HL-60/S4 treated with retinoic acid at 250 ng/mL for 4 days and 3 days (cell line): Measurements from ENCODE around the gene GLYATL3.

Experiments used
- in situ Hi-C: fragments of 300-500 bp; cut with MboI; formaldehyde crosslinking; loops from 2 replicates; pipeline ENCODE4 v1.7.0; 2022; ENCODE audit warnings: low sequenced_read_pairs

GLYATL3 gene

GRCh38 chr6:49513153-49513989 is 13.6 kb downstream of the GLYATL3 start:
- in situ Hi-C loops, result no loop called here

- in situ Hi-C loops, result no loop called here
These were observed 15.1 kb downstream of the GLYATL3 start for GRCh38 chr6:49514571-49515484.

- in situ Hi-C loops, result no loop called here
These were observed 15.9 kb downstream of the GLYATL3 start for GRCh38 chr6:49515485-49516146.

GRCh38 chr6:49516147-49516505 is 16.4 kb downstream of the GLYATL3 start:
- in situ Hi-C loops, result no loop called here

- in situ Hi-C loops, result no loop called here
These were observed 18.2 kb downstream of the GLYATL3 start for GRCh38 chr6:49517919-49518318.

- in situ Hi-C loops, result no loop called here
These were observed 19.9 kb downstream of the GLYATL3 start for GRCh38 chr6:49519660-49520059.

GRCh38 chr6:49522710-49523593 is 23.2 kb downstream of the GLYATL3 start:
- in situ Hi-C loops, result no loop called here

GRCh38 chr6:49523901-49524300 is 24.2 kb downstream of the GLYATL3 start:
- in situ Hi-C loops, result no loop called here

GRCh38 chr6:49524541-49524940 is 24.8 kb downstream of the GLYATL3 start:
- in situ Hi-C loops, result no loop called here

GRCh38 chr6:49526598-49526997 is 26.9 kb downstream of the GLYATL3 start:
- in situ Hi-C loops, result no loop called here

- in situ Hi-C loops, result no loop called here
These were observed 27.6 kb downstream of the GLYATL3 start for GRCh38 chr6:49527320-49527719.

- in situ Hi-C loops, result no loop called here
These were observed 28.8 kb downstream of the GLYATL3 start for GRCh38 chr6:49528571-49528970.

- in situ Hi-C loops, result no loop called here
These were observed 30.5 kb downstream of the GLYATL3 start for GRCh38 chr6:49530141-49530776.

GRCh38 chr6:49531774-49532569 is 32.2 kb downstream of the GLYATL3 start:
- in situ Hi-C loops, result no loop called here

- in situ Hi-C loops, result no loop called here
These were observed 36.1 kb downstream of the GLYATL3 start for GRCh38 chr6:49535795-49536194.

- in situ Hi-C loops, result no loop called here
These were observed 39.4 kb downstream of the GLYATL3 start for GRCh38 chr6:49539102-49539501.

- in situ Hi-C loops, result no loop called here
These were observed 40.9 kb downstream of the GLYATL3 start for GRCh38 chr6:49540614-49541013.

GRCh38 chr6:49541210-49541724 is 41.5 kb downstream of the GLYATL3 start:
- in situ Hi-C loops, result no loop called here

GRCh38 chr6:49541936-49542335 is 42.2 kb downstream of the GLYATL3 start:
- in situ Hi-C loops, result no loop called here
